ENCODE measurements around the gene AKAP13. TPM values are rescaled to one million over a fixed set of nuclear protein-coding genes. Genes with fewer than 3 reads are reported as not detected.

Gene AKAP13
- total RNA-seq, 1 donor from 2014 or later: 450 TPM

- no peak for DNase-seq
- H3K36me3 ChIP-seq: no peaks in the 10 kb centered on the region
- no peak overlapping the region for H3K4me3 ChIP-seq
- ATAC-seq: no peak
- no peak overlapping the region for H3K27ac ChIP-seq
- TF ChIP-seq CTCF (IDR thresholded peaks at IDR 0.05): no peak
- H3K9me3 ChIP-seq: no peaks in the 10 kb centered on the region
- H3K27me3 ChIP-seq: no peaks in the 10 kb centered on the region
- intact Hi-C loops (cut with DNase I): no loop called here
- peaks cover 4% of the 10 kb centered on the region for H3K4me1 ChIP-seq
These were observed 77.1 kb downstream of the AKAP13 start for GRCh38 chr15:85457392-85457968.

DNA sequence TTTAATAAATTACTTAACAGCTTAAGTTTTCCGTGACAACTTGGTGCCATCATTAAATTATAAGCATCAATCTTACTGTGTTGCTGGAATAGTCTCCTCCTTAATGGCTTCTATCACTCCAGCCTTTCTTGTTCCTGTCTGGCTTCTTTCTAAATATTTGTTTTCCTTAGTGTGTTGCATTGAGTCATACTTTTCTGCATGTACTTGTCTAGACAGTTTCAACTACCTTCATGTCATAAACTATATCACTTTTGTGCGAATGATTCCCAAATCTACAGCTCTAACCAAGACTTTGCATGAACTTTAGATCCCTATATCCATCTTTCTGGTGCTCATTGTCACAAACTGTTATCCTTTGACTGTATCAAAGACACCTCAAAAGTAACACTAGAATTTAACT lies 78.4 kb downstream of the AKAP13 start:
- no peaks in the 10 kb centered on the region for H3K27me3 ChIP-seq
- DNase-seq: no peak
- TF ChIP-seq CTCF (IDR thresholded peaks at IDR 0.05): no peak
- H3K4me1 ChIP-seq: peaks cover 6% of the 10 kb centered on the region
- H3K4me3 ChIP-seq: no peak overlapping the region
- H3K27ac ChIP-seq: no peak overlapping the region
- H3K36me3 ChIP-seq: no peaks in the 10 kb centered on the region
- no peaks in the 10 kb centered on the region for H3K9me3 ChIP-seq
- intact Hi-C loops (cut with DNase I): no loop called here
- ATAC-seq: no peak

DNA sequence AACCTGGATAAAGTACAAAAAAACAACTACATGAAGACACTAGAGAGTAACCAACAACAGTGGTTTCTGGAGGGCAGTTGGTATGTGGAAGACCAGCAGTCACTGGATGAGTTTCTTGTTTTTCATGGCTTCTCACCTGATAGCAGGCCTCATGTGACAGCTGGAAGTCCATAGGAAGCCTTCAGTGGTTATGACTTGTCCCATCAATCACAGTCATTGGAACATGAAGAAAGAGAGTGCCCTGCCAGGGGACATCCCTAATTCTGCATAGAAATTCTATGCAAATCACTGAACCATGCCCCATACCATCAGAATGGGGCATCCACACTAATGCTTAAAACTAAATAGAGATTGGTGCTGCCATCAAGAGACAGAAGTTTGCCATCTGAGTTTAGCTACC lies 81.6 kb downstream of the AKAP13 start:
- no peak for TF ChIP-seq CTCF (IDR thresholded peaks at IDR 0.05)
- Histone ChIP-seq H3K4me3 (no peak overlapping the region), H3K36me3 (no peaks in the 10 kb centered on the region), H3K27me3 (no peaks in the 10 kb centered on the region), H3K27ac (no peak overlapping the region), H3K4me1 (peaks cover 9% of the 10 kb centered on the region), H3K9me3 (no peaks in the 10 kb centered on the region)
- DNase-seq: no peak
- intact Hi-C loops (cut with DNase I): no loop called here
- no peak for ATAC-seq

DNA sequence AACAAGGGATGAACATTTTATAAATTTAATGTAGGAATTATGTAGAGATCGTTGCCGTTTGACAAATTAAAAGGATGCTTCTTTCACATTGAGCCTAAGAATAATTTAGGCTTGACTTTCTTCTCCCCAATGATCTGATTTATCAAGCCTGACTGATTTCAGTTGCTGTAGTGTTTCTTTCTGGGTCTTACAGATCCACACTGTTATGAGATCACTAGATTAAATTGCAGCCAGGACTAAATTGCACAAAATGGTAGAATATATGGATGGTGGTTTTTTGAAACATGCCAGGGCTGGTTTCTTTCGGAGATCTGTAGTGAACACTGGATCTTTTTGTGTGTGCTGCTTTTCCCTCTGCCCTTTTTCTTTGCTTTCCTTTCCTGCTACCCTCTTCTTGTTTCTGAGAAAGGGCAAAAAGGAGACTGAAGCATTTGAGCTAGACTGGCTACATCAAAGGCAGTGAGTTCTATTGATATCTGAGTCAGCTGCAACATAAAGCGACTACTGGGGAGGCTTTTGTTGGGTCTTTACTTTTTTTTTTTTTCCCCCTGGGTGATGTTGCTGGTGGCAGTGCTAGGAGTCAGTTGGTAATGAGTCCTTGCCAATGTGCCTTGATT lies 83.0 kb downstream of the AKAP13 start:
- intact Hi-C loops (cut with DNase I): no loop called here
- no peak for DNase-seq
- H3K27ac ChIP-seq: no peak overlapping the region

DNA sequence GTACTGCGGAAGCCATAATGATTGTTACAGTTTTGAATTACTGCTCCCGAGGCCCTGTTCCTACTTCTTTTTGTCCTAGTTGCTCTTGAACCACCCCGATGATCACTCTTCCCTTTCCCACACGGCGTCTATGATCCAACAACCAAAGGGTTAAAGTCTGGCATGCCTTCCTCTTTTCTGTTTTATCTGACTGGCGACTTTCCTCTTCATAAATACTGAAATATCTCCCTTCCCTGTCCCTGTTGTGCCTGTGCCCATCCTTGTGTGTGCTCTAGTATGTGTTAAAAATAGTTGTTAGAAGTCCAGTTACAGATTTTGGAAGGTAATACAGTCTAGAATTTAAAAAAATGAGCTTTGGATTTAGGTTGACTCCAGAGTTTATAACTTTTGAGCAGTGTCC lies 83.6 kb downstream of the AKAP13 start:
- H3K27me3 ChIP-seq: no peaks in the 10 kb centered on the region
- H3K36me3 ChIP-seq: no peaks in the 10 kb centered on the region
- intact Hi-C loops (cut with DNase I): no loop called here
- peak; percentile 33 for ATAC-seq
- H3K9me3 ChIP-seq: no peaks in the 10 kb centered on the region
- DNase-seq: no peak
- H3K27ac ChIP-seq: no peak overlapping the region
- peaks cover 9% of the 10 kb centered on the region for H3K4me1 ChIP-seq
- H3K4me3 ChIP-seq: no peak overlapping the region
- no peak for TF ChIP-seq CTCF (IDR thresholded peaks at IDR 0.05)

More for the DNA sequence above, 83.0 kb downstream of the AKAP13 start:
- no peak for TF ChIP-seq CTCF (IDR thresholded peaks at IDR 0.05)
- no peak overlapping the region for H3K4me3 ChIP-seq
- H3K9me3 ChIP-seq: no peaks in the 10 kb centered on the region
- no peaks in the 10 kb centered on the region for H3K27me3 ChIP-seq
- H3K4me1 ChIP-seq: peaks cover 9% of the 10 kb centered on the region
- H3K36me3 ChIP-seq: no peaks in the 10 kb centered on the region
- no peak for ATAC-seq
